ENCODE measurements around the gene RYR3.
"Not testable (repeated sequence)": the region's sequence is repeated elsewhere in the genome, so short reads cannot be mapped to it uniquely, and the experiment has no call there.

The RYR3 gene

GRCh38 chr15:33808720-33809457, 498.1 kb downstream of the RYR3 start:
- POLR2A ChIA-PET, result no interaction called here
- DNase-seq (ENCODE audit: low read depth, low spot score), result no peak
- no peak overlapping the region for H3K4me3 ChIP-seq (ENCODE audit: low read depth, low read length)
- no peak for TF ChIP-seq CTCF (IDR thresholded peaks at IDR 0.05; ENCODE audit: insufficient read depth, low read length, missing control alignments)
- CTCF ChIA-PET, result interaction anchor here (1.4 kb wide), 1 partner anchor 156 kb away, joined by 4 read pairs; no protein-coding TSS in a partner anchor

GRCh38 chr15:33810073-33810595, 499.4 kb downstream of the RYR3 start:
- TF ChIP-seq CTCF (IDR thresholded peaks at IDR 0.05; ENCODE audit: insufficient read depth, low read length, missing control alignments), result no peak
- CTCF ChIA-PET, result no interaction called here
- H3K4me3 ChIP-seq (ENCODE audit: low read depth, low read length), result no peak overlapping the region
- POLR2A ChIA-PET, result no interaction called here
- DNase-seq (ENCODE audit: low read depth, low spot score), result no peak

GRCh38 chr15:33810806-33811205, 500.0 kb downstream of the RYR3 start:
- no peak for TF ChIP-seq CTCF (IDR thresholded peaks at IDR 0.05; ENCODE audit: insufficient read depth, low read length, missing control alignments)
- H3K4me3 ChIP-seq (ENCODE audit: low read depth, low read length), result no peak overlapping the region
- no peak for DNase-seq (ENCODE audit: low read depth, low spot score)
- ChIA-PET POLR2A (no interaction called here), CTCF (no interaction called here)

- ChIA-PET POLR2A (no interaction called here), CTCF (interaction anchor here (0.9 to 1.4 kb wide), 2 partner anchors 14 to 77 kb away, joined by 3 read pairs; no protein-coding TSS in a partner anchor)
- no peak overlapping the region for H3K4me3 ChIP-seq (ENCODE audit: low read depth, low read length)
- DNase-seq (ENCODE audit: low read depth, low spot score), result no peak
- TF ChIP-seq CTCF (IDR thresholded peaks at IDR 0.05; ENCODE audit: insufficient read depth, low read length, missing control alignments), result no peak
These were observed 503.1 kb downstream of the RYR3 start for GRCh38 chr15:33813891-33814290.

GRCh38 chr15:33819499-33819898, 508.7 kb downstream of the RYR3 start:
- POLR2A ChIA-PET; CTCF ChIA-PET; DNase-seq (ENCODE audit: low read depth, low spot score); H3K4me3 ChIP-seq (ENCODE audit: low read depth, low read length): not testable (repeated sequence)

GRCh38 chr15:33822479-33822878, 511.7 kb downstream of the RYR3 start:
- POLR2A ChIA-PET, result no interaction called here
- TF ChIP-seq CTCF (IDR thresholded peaks at IDR 0.05; ENCODE audit: insufficient read depth, low read length, missing control alignments), result no peak
- CTCF ChIA-PET, result no interaction called here
- H3K4me3 ChIP-seq (ENCODE audit: low read depth, low read length), result no peak overlapping the region
- no peak for DNase-seq (ENCODE audit: low read depth, low spot score)

- no peak overlapping the region for H3K4me3 ChIP-seq (ENCODE audit: low read depth, low read length)
- no peak for TF ChIP-seq CTCF (IDR thresholded peaks at IDR 0.05; ENCODE audit: insufficient read depth, low read length, missing control alignments)
- ChIA-PET POLR2A (no interaction called here), CTCF (no interaction called here)
- DNase-seq (ENCODE audit: low read depth, low spot score), result no peak
These were observed 512.4 kb downstream of the RYR3 start for GRCh38 chr15:33823119-33823518.
